HepG2 (cell line): Measurements from ENCODE around the gene SAMD4B. TPM values are rescaled to one million over a fixed set of nuclear protein-coding genes. Genes with fewer than 3 reads are reported as not detected.

ENCODE experiments used
- EZH2 ChIP-seq: conservative IDR thresholded peaks from 2 replicates; pipeline ENCODE4 v1.6.1; 2012; ENCODE audit warnings: mild to moderate bottlenecking, low read depth, low read length, moderate library complexity
- GABPB1 ChIP-seq: IDR thresholded peaks from 2 replicates; pipeline ENCODE4 v1.6.1; 2016; ENCODE audit warnings: mild to moderate bottlenecking, missing genetic modification reagents, moderate library complexity, missing compliant biosample characterization
- HMGXB3 ChIP-seq: sonication (generic); formaldehyde crosslinking; IDR thresholded peaks from 2 replicates; pipeline ENCODE4 v1.4.0; 2020; ENCODE audit warnings: missing genetic modification reagents, borderline replicate concordance
- KLF11 ChIP-seq: IDR thresholded peaks from 2 replicates; pipeline ENCODE4 v1.6.1; 2016; ENCODE audit warnings: missing compliant biosample characterization
- NONO ChIP-seq, 2 experiments: fragments of 450-650 bp in 1 of 2; sonication (generic) in 1 of 2; formaldehyde crosslinking in 1 of 2; IDR thresholded peaks in 1 of 2; conservative IDR thresholded peaks in 1 of 2; 2 replicates each; pipeline versions ENCODE4 v1.6.1 to v1.8.0; 2017 to 2022; ENCODE audit warnings: mild to moderate bottlenecking in 1 of 2, missing genetic modification reagents in 1 of 2, moderate library complexity in 1 of 2
- SAP130 ChIP-seq: IDR thresholded peaks from 2 replicates; pipeline ENCODE4 v1.6.1; 2016; ENCODE audit warnings: low read depth
- SUZ12 ChIP-seq: fragments of 150-350 bp; IDR thresholded peaks from 2 replicates; pipeline ENCODE4 v1.6.1; 2014; ENCODE audit warnings: low read depth, low read length
- THAP7 ChIP-seq: sonication (generic); formaldehyde crosslinking; IDR thresholded peaks from 2 replicates; pipeline ENCODE4 v1.8.1; 2023; ENCODE audit warnings: mild to moderate bottlenecking, missing genetic modification reagents
- ZFP37 ChIP-seq: sonication (generic); formaldehyde crosslinking; IDR thresholded peaks from 2 replicates; pipeline ENCODE4 v1.4.0; 2020; ENCODE audit warnings: missing genetic modification reagents, borderline replicate concordance
- ZGPAT ChIP-seq: IDR thresholded peaks from 2 replicates; pipeline ENCODE4 v1.6.1; 2016; ENCODE audit warnings: mild to moderate bottlenecking
- ZMYM2 ChIP-seq: sonication (generic); formaldehyde crosslinking; IDR thresholded peaks from 2 replicates; pipeline ENCODE4 v1.8.0; 2022; ENCODE audit warnings: mild to moderate bottlenecking, missing genetic modification reagents
- ZNF121 ChIP-seq: sonication (generic); formaldehyde crosslinking; IDR thresholded peaks from 2 replicates; pipeline ENCODE4 v1.5.0; 2020; ENCODE audit warnings: mild to moderate bottlenecking, missing genetic modification reagents
- ZNF326 ChIP-seq: sonication (generic); formaldehyde crosslinking; IDR thresholded peaks from 2 replicates; pipeline ENCODE4 v1.4.0; 2020; ENCODE audit warnings: missing genetic modification reagents, borderline replicate concordance
- ZNF431 ChIP-seq: sonication (generic); formaldehyde crosslinking; IDR thresholded peaks from 2 replicates; pipeline ENCODE4 v1.9.0; 2022; ENCODE audit warnings: missing genetic modification reagents, low read depth, mild to moderate bottlenecking, borderline replicate concordance
- ZNF749 ChIP-seq: sonication (generic); formaldehyde crosslinking; IDR thresholded peaks from 2 replicates; pipeline ENCODE4 v1.8.0; 2022; ENCODE audit warnings: mild to moderate bottlenecking, missing genetic modification reagents, moderate library complexity, borderline replicate concordance
- ZNF75D ChIP-seq: sonication (generic); formaldehyde crosslinking; IDR thresholded peaks from 2 replicates; pipeline ENCODE4 v1.8.1; 2023; ENCODE audit warnings: missing genetic modification reagents, mild to moderate bottlenecking, borderline replicate concordance
- polyA plus RNA-seq, 8 experiments: library from polyadenylated mRNA; depleted of rRNA in 3 of 8; stranded (reverse) in 7 of 8; unstranded in 1 of 8; fragments of >200 nt; fragmentation: Illumina TruSeq in 4 of 8; extraction: Trizol in 4 of 8; gene quantifications; 2 replicates each; pipeline versions ENCODE4 v1.2.1 to v1.2.3, GENCODE V29; 2011 to 2016; ENCODE audit warnings: low read depth in 4 of 8, missing spikeins in 1 of 8, mixed read lengths in 1 of 8; ENCODE audit not compliant: insufficient read depth in 1 of 8
- total RNA-seq, 5 experiments: library from RNA; depleted of rRNA; stranded (reverse); fragments of >200 nt; fragmentation: Illumina TruSeq; extraction: Trizol; gene quantifications; 2 replicates each; pipeline ENCODE4 v1.2.3, GENCODE V29; 2016; ENCODE audit warnings: low read depth in 1 of 5
- TF ChIP-seq, protein P1 (sequence below): sonication (generic); formaldehyde crosslinking; IDR thresholded peaks from 2 replicates; pipeline ENCODE4 v1.4.0; 2020; ENCODE audit warnings: missing genetic modification reagents
- TF ChIP-seq, protein P2 (sequence below): sonication (generic); formaldehyde crosslinking; IDR thresholded peaks from 2 replicates; pipeline ENCODE4 v1.4.0; 2020; ENCODE audit warnings: missing genetic modification reagents

The SAMD4B gene
- total and polyA plus RNA-seq, 2 of the 13 experiments (the other 11 are each of a cell fraction or from before 2014, with no cell fraction given): 26.0 to 31.8 TPM

GRCh38 chr19:39428283-39429112 lies 86.3 kb downstream of the SAMD4B start (continued):
- TF ChIP-seq THAP7 (CRISPR knock-in tag) (no peak), ZMYM2 (0 out of 2 replicates have a peak, but pooled peaks have one; percentile 65), ZNF431 (no peak), SUZ12 (no peak), SAP130 (CRISPR knock-in tag) (peak; percentile 38), GABPB1 (CRISPR knock-in tag) (0 out of 2 replicates have a peak, but pooled peaks have one; percentile 38), ZGPAT (CRISPR knock-in tag) (peak; percentile 70; the same call in 1 of the 2 replicates), NONO (IDR thresholded peaks at IDR 0.05) (no peak), NONO (CRISPR knock-in tag; conservative IDR thresholded peaks at IDR 0.05) (peak; percentile 69), ZFP37 (CRISPR knock-in tag) (no peak), KLF11 (CRISPR knock-in tag) (peak; percentile 23; the same call in 1 of the 2 replicates), HMGXB3 (CRISPR knock-in tag) (no peak), ZNF75D (no peak), ZNF326 (no peak), ZNF749 (CRISPR knock-in tag) (no peak), EZH2 (no peak), ZNF121 (CRISPR knock-in tag) (peak; percentile 23; the same call in 1 of the 2 replicates)
- TF ChIP-seq, protein P1, sequence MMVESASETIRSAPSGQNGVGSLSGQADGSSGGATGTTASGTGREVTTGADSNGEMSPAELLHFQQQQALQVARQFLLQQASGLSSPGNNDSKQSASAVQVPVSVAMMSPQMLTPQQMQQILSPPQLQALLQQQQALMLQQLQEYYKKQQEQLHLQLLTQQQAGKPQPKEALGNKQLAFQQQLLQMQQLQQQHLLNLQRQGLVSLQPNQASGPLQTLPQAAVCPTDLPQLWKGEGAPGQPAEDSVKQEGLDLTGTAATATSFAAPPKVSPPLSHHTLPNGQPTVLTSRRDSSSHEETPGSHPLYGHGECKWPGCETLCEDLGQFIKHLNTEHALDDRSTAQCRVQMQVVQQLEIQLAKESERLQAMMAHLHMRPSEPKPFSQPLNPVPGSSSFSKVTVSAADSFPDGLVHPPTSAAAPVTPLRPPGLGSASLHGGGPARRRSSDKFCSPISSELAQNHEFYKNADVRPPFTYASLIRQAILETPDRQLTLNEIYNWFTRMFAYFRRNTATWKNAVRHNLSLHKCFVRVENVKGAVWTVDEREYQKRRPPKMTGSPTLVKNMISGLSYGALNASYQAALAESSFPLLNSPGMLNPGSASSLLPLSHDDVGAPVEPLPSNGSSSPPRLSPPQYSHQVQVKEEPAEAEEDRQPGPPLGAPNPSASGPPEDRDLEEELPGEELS: 0 out of 2 replicates have a peak, but pooled peaks have one; percentile 7
- TF ChIP-seq, protein P2, sequence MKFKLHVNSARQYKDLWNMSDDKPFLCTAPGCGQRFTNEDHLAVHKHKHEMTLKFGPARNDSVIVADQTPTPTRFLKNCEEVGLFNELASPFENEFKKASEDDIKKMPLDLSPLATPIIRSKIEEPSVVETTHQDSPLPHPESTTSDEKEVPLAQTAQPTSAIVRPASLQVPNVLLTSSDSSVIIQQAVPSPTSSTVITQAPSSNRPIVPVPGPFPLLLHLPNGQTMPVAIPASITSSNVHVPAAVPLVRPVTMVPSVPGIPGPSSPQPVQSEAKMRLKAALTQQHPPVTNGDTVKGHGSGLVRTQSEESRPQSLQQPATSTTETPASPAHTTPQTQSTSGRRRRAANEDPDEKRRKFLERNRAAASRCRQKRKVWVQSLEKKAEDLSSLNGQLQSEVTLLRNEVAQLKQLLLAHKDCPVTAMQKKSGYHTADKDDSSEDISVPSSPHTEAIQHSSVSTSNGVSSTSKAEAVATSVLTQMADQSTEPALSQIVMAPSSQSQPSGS: peak; percentile 37; the same call in 1 of the 2 replicates
